ENCODE measurements around the gene PXDN.
"Not testable (repeated sequence)": the region's sequence is repeated elsewhere in the genome, so short reads cannot be mapped to it uniquely, and the experiment has no call there.

The PXDN gene

DNA sequence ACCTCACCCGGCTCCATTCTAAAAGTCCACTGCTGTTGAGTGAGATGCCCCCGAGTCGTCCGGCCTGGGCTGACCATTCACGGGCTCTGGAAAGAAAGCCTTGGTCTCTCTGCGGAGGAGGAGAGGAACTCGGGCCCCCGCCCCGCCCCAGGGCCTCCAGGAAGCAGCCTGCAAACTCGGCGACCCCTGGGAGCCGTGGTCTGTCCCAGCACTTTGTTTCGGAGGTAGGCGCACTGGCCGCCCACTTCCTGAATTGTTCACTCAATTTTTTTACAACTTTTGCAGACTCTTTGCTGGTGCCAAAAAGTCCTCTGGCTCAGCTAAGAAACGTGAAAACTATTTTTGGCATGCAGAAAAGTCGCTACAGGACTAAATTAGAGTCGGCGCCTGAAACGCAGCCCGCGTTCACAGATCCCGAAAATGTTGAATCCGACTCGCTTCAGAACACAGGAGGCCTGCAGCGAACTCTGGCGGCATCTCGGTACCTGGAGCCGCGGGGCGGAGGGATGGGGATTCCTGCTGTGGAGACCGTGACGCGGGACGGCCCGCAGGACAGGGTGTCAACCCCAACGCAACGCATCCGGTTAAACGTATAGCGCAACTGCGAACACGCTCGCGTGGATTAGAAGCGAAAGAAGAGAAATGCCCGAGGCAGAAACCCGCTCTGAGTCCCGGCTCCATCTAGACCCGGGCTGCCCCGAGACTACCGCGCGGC, 1.5 kb downstream of the PXDN start:
- DNase-seq (ENCODE audit: low read depth, low spot score) = no peak

DNA sequence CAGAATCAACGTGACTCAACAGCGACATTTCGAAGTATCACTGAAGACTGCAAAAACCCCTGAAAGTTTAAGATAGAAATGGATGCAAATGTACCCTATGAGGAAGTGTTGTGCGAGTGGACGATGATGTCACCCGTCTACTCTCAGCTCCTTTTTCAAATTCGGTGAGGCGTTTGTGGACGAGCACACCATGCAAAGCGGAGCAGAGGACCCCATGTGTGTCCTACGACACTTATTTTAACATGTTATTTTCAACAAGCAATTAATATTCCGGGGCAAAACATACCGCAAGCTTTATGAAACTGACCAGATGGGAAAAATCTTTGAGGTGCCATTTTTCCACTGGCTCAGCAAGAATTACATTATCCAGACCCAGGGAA, 2.0 kb downstream of the PXDN start:
- no peak for DNase-seq (ENCODE audit: low read depth, low spot score)

DNA sequence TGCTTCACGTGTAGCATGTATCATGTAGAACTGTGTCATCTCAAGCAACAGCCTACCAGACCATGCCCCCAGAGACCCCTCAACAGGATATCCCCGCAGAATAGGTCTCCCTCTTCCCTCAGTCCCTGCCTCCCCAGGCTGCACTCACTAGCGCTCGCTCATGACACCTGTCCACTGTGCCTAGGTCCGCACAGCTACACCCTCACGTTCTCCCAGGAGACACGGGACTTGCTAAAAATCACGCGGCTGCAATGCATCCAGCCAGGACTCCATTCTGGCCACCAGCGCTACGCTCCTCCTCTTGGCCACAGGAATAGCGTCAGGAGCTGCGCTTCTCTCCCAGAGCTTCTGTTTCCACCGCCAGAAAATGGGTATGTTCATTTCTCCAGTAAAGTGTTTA, 2.5 kb downstream of the PXDN start:
- no peak for DNase-seq (ENCODE audit: low read depth, low spot score)

DNA sequence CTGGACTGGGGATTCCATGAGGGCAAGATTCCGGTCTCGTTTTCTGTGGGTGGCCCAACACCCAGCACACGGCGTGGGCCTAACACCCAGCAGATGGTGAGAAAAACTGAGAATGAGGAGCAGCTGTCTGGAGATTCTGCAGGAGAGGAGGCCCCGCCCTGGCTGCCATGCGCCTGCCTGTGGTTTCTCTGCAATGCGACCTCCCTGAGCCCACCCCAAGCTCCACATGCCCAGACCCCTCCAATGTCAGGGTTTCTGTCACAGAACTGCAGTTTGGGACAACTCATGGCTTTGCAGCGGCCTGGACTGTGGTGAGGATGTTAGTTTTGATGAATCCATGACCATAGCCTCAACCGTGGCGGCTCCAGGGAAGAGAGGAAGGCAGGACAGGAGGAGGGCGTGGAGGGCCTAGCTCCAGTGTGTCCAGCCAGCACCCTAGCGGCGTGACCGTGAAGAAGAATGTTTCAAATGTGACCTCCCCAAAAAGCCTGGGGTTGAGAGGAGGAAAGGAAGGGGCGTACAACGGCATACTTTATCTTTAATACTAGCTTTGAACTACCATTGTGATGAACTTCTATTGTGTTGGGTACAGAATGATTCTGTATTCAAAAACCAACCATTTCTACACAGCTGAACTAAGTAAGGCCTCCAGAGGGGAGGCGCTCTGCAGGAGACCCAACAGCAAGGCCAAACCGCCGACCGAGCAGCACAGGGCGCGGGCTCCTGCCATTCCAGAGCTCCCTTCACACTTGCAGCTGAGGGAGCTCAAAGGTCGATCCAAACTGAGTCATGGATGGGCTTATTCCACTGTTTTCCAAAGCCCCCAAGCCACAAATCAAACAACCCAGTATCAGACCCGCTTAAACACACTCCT, 3.4 kb downstream of the PXDN start:
- no peak for DNase-seq (ENCODE audit: low read depth, low spot score)

DNA sequence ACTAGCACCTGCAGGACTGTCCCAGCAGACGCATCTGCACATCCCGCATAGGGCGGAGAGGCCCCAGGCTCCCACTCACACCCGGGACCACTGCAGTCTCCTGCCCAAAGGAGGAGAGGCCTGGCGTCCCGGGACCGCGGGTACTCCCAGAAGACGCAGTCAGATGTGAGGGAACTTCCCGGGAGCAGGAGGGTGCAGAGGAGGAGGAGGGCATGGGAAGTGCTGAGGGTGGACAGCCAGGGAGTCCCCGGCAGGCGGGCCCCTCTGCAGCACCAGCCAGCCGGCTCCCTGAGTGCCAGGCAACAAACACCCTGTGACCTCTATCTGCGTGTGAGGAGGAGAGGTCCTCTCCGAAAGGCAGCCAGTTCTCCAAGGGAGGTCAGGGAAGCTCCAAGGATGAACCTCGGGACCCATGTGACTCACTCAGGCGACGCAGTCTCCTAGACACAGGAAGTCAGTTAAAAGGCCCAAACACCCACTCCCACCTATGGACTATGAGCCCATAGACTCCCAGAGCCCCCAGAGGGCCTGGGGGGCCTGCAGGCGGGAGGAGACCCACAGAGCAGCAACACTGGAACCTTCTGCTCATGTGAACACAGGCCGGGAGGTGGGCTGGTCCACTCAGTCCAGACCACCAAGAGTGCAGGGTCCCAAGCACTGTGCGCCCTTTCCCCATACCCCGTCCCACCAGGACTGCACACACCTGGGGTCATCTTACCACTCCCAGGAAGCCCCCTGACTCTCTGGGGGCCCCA, 4.2 kb downstream of the PXDN start:
- no peak for DNase-seq (ENCODE audit: low read depth, low spot score)

DNA sequence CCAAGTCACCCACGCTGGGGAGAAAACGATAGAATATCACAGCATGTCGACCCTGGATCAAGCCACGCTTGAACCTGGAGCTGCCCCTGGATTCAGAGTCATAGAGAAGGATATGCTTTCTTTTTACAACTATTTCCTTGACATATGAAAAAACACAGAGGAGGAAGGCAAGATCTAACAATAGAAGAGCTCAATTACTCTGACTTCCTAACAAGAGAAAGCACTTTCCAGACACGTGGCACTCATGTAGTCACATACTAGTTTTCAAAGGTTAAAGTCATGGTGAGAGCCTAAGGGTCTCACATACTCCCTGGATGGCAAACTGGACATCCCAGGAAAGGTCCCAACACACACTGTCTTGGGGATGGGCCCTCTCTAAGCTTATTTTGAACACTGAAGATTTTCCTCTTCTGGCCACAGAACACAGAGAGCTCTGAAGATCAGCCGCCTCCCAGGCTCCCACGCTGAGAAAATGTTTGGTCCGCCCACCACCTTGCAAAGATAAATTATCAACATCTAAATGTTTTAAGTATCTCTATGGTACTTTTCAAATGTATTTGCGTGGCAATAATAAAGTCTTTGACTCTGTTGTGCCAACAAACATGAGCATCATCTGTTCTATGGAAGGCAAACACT, 4.9 kb downstream of the PXDN start:
- no peak for DNase-seq (ENCODE audit: low read depth, low spot score)

DNA sequence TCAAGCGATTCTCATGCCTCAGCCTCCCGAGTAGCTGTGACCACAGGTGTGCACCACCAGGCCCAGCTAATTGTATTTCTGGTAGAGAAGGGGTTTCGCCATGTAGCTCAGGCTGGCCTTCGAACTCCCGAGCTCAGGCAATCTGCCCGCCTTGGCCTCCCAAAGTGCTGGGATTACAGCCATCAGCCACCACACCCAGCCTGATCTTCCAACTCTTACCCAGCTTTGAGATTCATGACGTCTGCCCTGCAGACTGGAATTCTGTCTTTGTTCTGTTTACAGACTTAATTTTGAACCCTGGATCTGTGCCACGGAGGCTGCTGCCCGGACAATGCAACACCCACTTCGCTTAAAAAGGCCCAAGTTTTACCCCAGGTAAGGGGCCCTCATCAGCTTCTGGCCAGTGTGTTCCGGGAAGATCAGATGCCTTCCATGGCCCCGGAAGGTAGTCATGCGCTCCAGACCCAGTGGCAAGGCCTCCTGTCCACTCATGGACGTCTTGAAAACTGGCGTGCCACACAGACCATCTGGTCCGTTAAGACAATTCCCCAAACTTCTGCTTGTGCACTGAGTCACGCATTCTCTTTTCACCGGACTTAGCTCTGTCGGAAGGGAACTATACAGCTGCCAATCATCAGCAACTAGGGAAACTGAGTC, 5.5 kb downstream of the PXDN start:
- no peak for DNase-seq (ENCODE audit: low read depth, low spot score)

DNA sequence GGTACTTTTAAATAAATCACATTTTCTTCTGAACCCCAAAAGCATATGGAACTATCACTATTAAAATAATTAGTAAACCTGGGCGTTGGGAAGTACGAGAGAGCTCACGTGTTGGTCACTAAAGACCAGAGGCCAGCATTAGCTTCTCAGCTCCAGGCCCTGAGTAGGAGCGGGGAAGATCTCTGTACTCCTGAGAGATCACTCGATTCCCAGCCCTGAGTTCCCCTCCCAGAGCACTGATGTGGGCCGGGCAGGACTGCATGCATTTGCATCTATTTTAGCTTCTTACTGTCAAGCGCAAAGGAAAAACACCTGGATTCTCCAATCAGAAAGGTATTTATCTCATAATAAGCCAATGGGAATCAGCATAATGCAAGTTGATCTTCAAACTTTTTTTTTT, 6.2 kb downstream of the PXDN start:
- no peak for DNase-seq (ENCODE audit: low read depth, low spot score)

DNA sequence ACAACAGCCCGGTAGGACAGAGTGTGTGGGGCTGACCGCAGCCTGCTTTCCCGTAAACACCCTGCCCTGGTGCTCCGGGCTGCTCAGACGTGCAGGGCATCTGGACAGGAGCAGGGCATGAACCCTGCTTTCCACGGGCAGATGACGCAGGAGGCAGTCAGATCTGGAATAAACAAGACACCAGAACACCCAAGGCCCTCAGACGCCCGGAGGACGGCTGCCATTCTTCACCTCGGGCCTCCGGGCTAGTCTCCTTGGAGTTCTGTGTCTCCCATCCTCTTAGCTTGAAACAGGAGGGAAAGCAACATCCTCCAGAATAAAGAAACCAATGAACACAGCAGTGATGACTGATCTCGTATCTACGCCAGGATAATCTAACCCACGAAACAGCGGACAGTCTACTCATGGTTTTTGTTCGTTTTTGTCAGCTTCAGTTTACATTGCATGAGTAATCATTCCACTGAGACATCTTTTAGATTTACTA, 7.3 kb downstream of the PXDN start:
- DNase-seq (ENCODE audit: low read depth, low spot score) = no peak

DNA sequence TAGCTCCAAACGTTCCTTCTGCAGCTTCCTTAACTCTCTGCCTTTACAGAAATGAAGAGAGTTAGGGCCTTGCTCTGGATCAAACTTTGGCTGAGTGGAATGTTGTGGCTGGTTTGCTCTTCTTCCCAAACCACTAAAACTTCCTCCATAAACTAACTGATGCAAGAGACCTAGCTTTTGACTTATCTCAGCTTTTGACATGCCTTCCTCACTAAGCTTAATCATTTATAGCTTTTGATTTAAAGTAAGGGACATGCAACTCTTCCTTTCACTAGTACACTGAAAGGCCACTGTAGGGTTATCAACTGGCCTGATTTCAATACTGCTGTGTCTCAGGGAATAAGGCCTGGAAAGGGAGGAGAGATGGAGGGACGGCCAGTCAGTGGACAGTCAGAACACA, 8.3 kb downstream of the PXDN start:
- DNase-seq (ENCODE audit: low read depth, low spot score) = no peak

DNA sequence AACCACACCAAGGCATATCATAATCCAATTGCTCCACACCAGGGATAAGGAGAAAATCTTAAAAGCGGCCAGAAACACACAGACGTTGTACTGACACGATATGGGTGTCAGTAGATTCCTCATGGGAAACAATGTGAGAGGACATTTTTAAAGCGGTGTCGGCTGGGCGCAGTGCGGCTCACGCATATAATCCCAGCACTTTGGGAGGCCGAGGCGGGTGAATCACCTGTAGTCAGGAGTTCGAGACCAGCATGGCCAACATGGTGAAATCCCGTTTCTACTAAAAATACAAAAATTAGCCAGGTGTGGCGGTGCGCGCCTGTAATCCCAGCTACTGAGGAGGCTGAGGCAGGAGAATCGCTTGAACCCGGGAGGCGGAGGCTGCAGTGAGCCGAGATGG, 11.0 kb downstream of the PXDN start:
- DNase-seq (ENCODE audit: low read depth, low spot score) = not testable (repeated sequence)

DNA sequence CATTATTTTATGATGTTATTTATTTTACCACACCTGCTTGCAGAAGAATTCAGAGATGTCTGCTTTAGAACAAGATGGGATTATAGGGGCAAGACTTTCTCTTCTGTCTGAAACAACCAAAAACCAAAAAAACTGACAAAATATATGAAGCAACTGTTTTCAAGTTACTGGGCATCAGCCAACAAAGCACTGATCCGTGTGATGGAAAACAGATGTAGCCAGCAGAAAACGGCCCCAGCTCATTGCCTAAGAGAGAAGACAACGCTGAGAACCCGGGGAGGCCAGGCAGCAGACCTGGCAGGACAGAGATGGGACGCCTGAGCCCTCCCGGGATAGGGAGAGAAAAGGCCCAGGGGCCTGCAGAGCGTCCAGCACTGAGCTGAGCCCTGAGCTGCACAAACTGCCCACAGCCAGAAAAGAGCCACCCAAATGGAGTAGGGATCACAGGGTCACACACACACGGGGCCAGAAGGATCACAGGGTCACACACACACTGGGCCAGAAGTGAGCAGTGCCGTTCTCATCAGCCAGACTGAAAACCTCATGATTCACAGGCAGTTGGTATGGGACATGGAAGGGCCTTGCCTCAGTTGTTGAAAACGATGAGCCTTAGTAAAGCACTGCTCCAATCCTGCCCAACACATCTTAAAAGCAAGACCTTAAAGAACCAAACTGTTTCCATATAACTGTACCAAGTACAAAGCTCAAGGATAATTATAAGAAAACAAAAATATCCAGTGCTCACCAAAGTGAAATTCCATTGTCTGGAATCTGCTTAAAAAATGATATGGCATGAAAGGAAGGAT, 12.1 kb downstream of the PXDN start:
- no peak for DNase-seq (ENCODE audit: low read depth, low spot score)

DNA sequence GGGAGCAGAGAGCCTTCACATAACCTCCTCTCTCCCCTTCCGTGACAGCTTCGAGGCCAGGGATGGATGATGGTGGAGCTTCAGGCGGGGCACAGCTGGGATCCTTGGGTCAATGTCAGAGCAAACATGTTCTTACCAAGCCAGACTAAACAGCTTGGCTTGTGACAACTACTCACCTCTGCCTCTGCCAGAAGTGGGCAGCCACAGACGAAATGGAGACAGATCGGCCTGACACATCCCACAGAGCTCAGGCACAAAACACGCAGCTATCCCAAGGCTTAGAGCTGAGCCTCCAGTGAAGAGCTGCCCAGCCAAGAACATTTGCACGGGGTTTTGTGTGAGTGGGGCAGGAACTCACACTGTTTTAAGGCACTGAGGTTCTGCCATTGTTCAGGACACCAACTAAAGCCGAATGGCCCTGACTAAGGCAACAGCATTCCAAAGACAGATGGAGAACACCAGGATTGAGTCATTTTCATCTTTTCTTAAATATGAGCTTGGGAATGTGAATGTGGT, 12.8 kb downstream of the PXDN start:
- DNase-seq (ENCODE audit: low read depth, low spot score) = no peak

DNA sequence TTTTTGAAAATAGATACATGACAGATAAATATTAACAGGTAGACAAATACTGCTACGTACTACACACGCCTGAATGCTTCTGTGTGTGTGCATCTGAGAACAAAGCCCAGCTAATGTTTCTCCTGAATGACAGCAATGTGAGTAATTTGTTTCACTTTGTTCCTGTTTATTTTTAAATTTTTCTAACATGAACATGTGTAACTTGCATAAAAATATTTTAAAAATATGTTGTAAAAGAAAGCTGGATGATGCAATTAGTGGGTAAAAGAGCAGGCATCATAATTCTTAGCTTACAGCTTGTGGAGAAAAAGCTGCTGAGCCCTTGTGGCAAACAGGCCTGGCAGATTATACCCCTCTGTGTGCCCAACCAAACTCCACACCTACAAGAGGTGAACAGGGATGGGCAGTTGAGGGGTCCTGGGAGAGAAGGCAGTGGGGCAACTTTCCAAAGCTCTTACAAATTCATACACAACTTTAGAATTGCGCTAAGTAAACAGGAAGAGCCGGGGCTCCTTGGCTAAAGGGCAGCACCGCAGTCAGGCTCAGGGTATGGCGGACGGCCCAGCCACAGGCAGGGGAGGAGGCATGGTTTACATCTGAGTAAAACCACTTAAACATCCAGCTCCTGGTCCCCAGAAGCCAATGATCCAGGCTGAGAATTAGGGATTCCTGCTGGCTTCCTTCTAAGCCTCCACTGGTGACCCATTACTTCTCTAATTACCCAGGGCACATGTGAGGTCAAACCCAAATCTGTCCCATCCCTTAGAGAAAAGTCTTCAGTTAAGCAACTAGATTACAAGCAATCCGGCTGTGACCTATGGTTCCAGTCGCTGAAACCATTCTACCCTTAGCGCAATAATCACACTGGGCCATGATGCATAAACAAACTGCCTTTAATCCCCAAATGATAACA, 14.0 kb downstream of the PXDN start:
- no peak for DNase-seq (ENCODE audit: low read depth, low spot score)

DNA sequence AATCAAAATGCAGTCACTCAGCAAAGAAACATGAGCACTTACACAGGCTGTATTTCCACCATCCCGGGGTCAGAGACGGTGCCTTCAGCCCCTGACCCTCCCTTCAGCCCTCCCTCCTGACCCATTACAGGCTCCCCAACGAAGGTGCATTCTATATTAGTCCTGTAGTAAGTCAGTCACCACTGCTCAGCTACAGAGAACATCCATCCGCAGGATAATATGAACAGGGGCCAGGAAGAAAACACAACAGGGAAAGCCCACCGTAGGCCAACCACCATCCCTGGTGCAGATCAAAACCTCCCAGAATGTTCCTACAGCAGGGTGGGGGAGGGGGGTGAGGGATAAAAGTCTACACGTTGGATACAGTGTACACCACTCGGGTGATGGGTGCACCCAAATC, 15.1 kb downstream of the PXDN start:
- DNase-seq (ENCODE audit: low read depth, low spot score) = no peak

DNA sequence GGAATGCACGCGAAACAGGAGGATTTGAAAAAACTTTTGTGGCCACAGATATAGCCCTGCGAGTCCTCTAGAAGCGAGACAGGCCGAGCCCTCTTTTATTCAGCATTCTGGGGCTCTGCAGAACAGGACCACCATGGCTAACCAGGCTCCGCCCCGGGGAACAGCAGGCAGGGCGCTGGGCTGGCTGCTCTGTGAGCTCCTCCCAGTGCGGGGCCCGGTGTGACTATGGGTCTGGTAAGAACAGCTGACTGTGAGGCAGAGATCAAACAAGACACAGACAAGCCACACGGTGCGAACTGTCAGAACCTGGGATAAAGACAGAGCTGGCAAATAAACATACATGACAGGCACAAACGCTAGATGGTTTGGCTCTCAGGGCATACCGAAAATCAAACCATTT, 15.5 kb downstream of the PXDN start:
- no peak for DNase-seq (ENCODE audit: low read depth, low spot score)

DNA sequence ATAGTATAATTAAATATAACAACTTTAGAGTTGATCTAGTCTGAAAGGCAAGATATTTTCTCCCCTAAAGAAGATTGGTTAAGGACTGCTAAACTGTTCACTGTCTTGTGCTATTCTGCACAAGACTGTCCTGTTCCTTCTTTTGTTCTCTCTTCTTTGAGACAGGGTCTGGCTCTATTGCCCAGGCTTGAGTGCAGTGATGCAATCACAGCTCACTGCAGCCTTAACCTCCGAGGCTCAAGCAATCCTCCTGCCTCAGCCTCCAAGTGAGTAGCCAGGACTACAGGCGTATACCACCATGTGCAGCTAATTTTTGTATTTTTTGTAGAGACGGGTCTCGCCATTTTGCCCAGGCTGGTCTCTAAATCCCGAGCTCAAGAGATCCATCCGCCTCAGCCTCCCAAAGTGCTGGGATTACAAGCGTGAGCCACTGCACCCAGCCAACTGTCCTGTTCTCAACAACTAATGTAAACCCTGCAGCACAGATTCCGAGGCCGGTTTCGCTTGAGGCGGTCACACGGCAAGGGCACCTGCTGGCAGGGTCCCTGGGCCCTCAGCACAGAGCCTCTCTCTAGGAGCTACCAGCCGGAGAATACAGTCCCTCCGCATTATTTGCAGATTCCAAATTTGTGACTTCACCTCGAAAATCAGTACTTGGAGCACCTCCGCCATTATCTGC, 16.4 kb downstream of the PXDN start:
- DNase-seq (ENCODE audit: low read depth, low spot score) = no peak

DNA sequence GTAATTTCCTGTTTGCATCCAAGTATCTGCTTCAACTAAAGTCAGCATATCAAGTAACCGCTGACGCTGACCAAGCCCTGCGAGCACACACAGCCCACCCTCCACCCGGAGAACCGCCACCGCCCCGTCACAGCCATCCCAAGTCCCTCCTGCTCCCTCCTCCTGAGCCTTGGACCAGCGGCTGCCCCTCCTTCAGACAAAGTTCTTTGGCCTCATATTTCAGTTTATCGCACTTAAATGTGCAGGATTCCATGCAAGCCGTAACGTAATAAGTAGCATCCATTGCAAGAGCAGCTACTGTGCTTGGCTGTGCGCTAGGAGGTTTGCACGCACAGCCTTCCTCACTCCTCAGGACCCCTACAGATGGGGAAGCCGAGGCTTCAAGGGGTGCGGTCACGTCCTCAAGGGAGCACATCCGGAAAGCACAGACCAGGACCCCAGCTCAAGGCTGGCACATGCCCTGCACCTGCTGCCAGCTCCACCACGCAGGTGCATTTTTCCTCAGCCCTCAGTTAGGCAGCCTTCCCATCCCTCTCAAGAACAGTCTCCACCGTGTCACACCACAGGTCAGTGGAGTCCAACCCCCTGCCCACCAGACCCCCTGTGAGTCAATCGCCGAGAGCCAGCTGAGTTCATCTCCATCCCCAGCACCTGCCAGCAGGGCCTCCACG, 17.1 kb downstream of the PXDN start:
- no peak for DNase-seq (ENCODE audit: low read depth, low spot score)
